Measurements from ENCODE around the gene RTN4R. TPM values are rescaled to one million over a fixed set of nuclear protein-coding genes. Genes with fewer than 3 reads are reported as not detected.

RTN4R gene
- polyA plus RNA-seq, 2 donors, result 1.9 to 2.5 TPM

DNA sequence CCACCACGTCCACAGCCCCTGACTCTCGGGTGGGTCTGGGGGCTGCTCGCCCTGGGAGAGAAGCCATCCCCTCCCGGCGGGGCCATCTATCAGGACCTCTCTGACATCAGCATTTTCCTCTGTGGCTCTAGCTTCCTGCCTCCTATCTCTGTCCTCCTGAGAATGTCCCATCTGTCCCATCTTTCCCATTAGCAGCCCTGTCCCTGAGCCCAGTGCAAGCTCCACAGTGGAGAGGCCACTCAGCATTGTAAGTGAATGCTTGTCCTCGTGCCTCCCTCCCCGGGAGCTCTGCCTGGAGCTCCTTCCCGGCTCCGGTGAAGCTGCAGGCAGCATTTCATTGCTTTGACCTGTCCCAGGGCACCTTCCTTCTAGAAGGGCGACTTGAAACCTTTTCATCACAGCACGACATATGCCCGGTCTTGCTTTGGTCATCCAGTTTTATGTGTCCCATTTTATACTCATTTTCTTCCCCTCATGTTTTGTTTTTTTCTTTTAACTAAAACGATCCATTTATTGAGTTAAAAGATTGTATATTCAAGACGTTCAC lies 49.7 kb downstream of the RTN4R start:
- no peak overlapping the region for H3K27ac ChIP-seq (ENCODE audit: low read depth in 2 of 2, low read length in 1 of 2)
- H3K4me1 ChIP-seq (ENCODE audit: control insufficient read depth in 2 of 2, insufficient read depth in 2 of 2, low read length in 1 of 2), result peaks cover 0 to 5% of the 10 kb centered on the region in 2 donors
- 70 to 76% methylated on average over 14 of the region's 14 CpGs for WGBS, 2 donors
- no peaks in the 10 kb centered on the region for H3K36me3 ChIP-seq (ENCODE audit: control insufficient read depth in 2 of 2, insufficient read depth in 2 of 2, low read length in 1 of 2)
- H3K4me3 ChIP-seq (ENCODE audit: low read depth in 1 of 2, low read length in 2 of 2), result no peak overlapping the region
- H3K9me3 ChIP-seq (ENCODE audit: control insufficient read depth in 2 of 2, insufficient read depth in 1 of 2, low read depth in 1 of 2, low read length in 1 of 2), result no peaks in the 10 kb centered on the region
- no peaks in the 10 kb centered on the region for H3K27me3 ChIP-seq (ENCODE audit: control insufficient read depth in 1 of 2, insufficient read depth in 2 of 2, low read length in 2 of 2)

DNA sequence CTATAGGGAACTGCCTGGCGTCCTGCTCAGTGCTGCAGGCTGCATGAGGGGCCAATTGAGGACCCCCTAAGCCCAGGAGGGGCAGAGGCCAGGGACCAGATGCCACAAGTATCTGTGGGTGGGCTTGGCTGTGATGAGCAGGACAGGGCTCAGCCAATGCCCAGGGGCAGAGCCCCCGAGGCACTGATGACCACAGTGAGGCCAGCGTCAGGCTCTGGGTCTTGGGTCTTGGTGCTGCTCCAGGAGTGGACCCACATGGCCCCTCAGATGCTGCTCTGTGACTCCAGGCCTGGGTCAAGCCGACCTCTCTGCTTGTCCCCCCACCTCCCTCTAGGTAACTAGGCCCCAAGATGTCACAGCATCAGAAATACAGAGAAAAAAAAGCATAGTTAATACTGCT lies 50.6 kb downstream of the RTN4R start:
- peaks cover 0 to 5% of the 10 kb centered on the region in 2 donors for H3K4me1 ChIP-seq (ENCODE audit: control insufficient read depth in 2 of 2, insufficient read depth in 2 of 2, low read length in 1 of 2)
- H3K27ac ChIP-seq (ENCODE audit: low read depth in 2 of 2, low read length in 1 of 2), result no peak overlapping the region
- WGBS, 2 donors, result 63 to 65% methylated on average over 4 of the region's 4 CpGs
- no peaks in the 10 kb centered on the region for H3K27me3 ChIP-seq (ENCODE audit: control insufficient read depth in 1 of 2, insufficient read depth in 2 of 2, low read length in 2 of 2)
- H3K36me3 ChIP-seq (ENCODE audit: control insufficient read depth in 2 of 2, insufficient read depth in 2 of 2, low read length in 1 of 2), result no peaks in the 10 kb centered on the region
- no peak overlapping the region for H3K4me3 ChIP-seq (ENCODE audit: low read depth in 1 of 2, low read length in 2 of 2)
- H3K9me3 ChIP-seq (ENCODE audit: control insufficient read depth in 2 of 2, insufficient read depth in 1 of 2, low read depth in 1 of 2, low read length in 1 of 2), result no peaks in the 10 kb centered on the region

DNA sequence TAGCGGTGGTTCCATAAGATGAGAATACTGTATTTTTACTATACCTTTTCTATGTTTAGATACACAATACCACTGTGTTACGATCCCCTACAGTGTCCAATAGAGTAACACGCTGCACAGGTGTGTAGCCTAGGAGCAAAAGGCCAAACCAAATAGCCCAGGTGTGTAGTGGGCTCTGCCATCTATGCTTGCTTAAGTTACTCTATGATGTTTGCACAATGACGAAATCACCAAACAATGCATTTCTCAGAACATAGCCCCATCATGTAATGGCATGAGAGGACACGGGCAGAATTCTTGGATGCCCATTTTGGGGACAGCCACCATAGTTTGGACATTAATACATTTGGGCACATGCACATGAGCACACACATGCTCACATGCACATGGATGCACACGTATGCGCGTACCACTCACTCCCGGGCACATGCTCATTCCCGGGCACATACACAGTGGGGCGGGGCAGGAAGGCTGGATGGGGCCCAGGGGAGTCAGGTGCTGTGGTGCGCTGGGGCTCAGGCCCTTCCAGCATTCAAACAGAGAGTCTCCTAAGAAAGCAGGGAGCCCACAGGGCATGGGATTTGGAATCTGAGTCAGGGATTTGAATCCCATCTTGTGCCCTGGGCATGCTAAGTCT lies 51.1 kb downstream of the RTN4R start:
- 60 to 64% methylated on average over 12 of the region's 12 CpGs for WGBS, 2 donors
- Histone ChIP-seq H3K4me1 (ENCODE audit: control insufficient read depth in 2 of 2, insufficient read depth in 2 of 2, low read length in 1 of 2) (peaks cover 0 to 9% of the 10 kb centered on the region in 2 donors), H3K4me3 (ENCODE audit: low read depth in 1 of 2, low read length in 2 of 2) (no peak overlapping the region), H3K27ac (ENCODE audit: low read depth in 2 of 2, low read length in 1 of 2) (no peak overlapping the region), H3K9me3 (ENCODE audit: control insufficient read depth in 2 of 2, insufficient read depth in 1 of 2, low read depth in 1 of 2, low read length in 1 of 2) (no peaks in the 10 kb centered on the region), H3K36me3 (ENCODE audit: control insufficient read depth in 2 of 2, insufficient read depth in 2 of 2, low read length in 1 of 2) (no peaks in the 10 kb centered on the region), H3K27me3 (ENCODE audit: control insufficient read depth in 1 of 2, insufficient read depth in 2 of 2, low read length in 2 of 2) (no peaks in the 10 kb centered on the region)

DNA sequence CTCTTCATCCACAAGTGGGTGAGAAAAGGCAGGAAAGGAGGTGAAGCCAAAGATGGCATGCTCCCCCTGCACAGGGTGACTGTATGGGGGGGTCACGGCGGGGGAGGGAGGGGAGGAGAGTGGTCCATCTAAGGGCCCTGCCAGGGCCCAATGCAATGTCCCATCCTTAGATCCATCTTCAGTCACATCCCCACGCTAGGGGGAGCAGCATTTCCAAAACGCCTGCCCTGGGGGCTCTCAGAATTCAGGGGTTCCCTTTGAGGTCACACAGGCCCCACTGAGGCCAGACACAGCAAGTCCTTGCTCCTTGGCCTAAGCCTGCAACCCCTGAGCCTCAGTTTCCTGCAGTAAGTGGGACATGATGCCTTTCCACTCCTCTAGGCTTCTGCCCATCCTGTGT lies 52.4 kb downstream of the RTN4R start:
- Histone ChIP-seq H3K27ac (ENCODE audit: low read depth in 2 of 2, low read length in 1 of 2) (no peak overlapping the region), H3K9me3 (ENCODE audit: control insufficient read depth in 2 of 2, insufficient read depth in 1 of 2, low read depth in 1 of 2, low read length in 1 of 2) (no peaks in the 10 kb centered on the region), H3K4me1 (ENCODE audit: control insufficient read depth in 2 of 2, insufficient read depth in 2 of 2, low read length in 1 of 2) (peaks cover 0 to 9% of the 10 kb centered on the region in 2 donors), H3K36me3 (ENCODE audit: control insufficient read depth in 2 of 2, insufficient read depth in 2 of 2, low read length in 1 of 2) (no peaks in the 10 kb centered on the region), H3K4me3 (ENCODE audit: low read depth in 1 of 2, low read length in 2 of 2) (no peak overlapping the region), H3K27me3 (ENCODE audit: control insufficient read depth in 1 of 2, insufficient read depth in 2 of 2, low read length in 2 of 2) (no peaks in the 10 kb centered on the region)
- WGBS, 2 donors, result 81 to 82% methylated on average over 4 of the region's 4 CpGs

DNA sequence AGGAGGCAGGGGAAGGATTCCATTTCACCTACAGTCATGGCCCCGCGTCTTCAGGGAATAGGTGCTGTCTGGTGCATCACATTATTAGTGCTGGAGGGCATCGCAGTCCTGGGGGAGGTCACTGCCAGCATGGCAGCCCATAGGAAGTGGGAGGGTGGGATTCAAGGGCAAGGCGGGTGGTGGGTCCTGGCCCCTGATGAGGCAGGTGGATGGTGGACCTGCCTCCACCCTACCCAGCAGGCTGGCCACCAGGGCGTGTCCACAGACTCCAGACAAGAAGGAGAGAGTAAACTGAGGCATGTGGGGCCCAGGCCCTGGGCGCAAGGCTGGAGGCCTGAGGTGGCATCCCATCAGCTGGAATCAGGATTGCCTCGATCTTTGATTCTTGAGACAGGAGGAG lies 53.3 kb downstream of the RTN4R start:
- Histone ChIP-seq H3K36me3 (ENCODE audit: control insufficient read depth in 2 of 2, insufficient read depth in 2 of 2, low read length in 1 of 2) (no peaks in the 10 kb centered on the region), H3K27me3 (ENCODE audit: control insufficient read depth in 1 of 2, insufficient read depth in 2 of 2, low read length in 2 of 2) (no peaks in the 10 kb centered on the region), H3K27ac (ENCODE audit: low read depth in 2 of 2, low read length in 1 of 2) (no peak overlapping the region), H3K4me3 (ENCODE audit: low read depth in 1 of 2, low read length in 2 of 2) (no peak overlapping the region), H3K4me1 (ENCODE audit: control insufficient read depth in 2 of 2, insufficient read depth in 2 of 2, low read length in 1 of 2) (peaks cover 0 to 5% of the 10 kb centered on the region in 2 donors), H3K9me3 (ENCODE audit: control insufficient read depth in 2 of 2, insufficient read depth in 1 of 2, low read depth in 1 of 2, low read length in 1 of 2) (no peaks in the 10 kb centered on the region)
- 90% methylated on average over 7 of the region's 7 CpGs for WGBS, 2 donors

DNA sequence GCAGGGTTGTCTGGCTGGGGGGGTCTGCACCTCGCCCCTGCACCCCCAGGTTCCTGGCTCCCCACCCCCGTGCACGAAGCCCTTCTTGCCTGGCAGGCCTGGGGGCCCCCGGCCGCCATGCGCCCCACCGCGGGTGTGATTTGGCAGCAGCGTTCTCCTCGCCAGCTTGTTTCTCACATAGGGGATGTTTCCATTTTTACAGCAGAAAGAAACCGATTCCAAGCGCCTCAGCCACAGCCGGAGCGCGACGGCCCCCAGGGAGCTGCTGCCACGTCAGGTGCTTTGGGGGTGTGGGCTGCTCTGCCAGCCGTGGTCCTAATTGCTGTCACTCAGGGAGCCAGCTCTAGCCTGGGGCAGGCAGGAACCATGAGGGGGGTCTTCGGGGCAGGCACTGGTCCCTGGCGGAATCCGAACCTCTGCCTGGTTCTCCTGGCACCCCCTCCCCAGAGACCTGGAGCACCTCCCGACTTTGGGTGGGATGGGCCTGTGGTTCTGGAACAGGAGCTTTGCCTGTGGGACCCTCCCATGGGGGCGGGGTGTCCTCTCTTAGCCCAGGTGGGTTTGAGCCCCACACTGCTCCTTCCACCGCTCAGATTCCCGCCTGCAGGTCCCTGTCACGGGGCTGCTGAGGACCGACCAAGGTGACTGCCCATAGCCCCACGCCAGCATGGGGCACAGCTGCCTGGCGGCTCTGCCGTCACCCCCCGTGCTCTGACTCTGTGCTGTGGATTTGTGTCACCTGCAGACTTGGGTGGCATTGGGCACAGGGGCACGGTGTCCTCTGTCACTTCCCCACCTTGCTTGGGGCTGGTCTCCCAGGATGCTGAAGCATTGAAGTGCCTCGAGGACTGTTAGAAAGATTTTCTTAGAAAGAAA lies 54.0 kb downstream of the RTN4R start:
- Histone ChIP-seq H3K4me1 (ENCODE audit: control insufficient read depth in 2 of 2, insufficient read depth in 2 of 2, low read length in 1 of 2) (peaks cover 0 to 5% of the 10 kb centered on the region in 2 donors), H3K27ac (ENCODE audit: low read depth in 2 of 2, low read length in 1 of 2) (no peak overlapping the region), H3K4me3 (ENCODE audit: low read depth in 1 of 2, low read length in 2 of 2) (no peak overlapping the region), H3K36me3 (ENCODE audit: control insufficient read depth in 2 of 2, insufficient read depth in 2 of 2, low read length in 1 of 2) (no peaks in the 10 kb centered on the region), H3K9me3 (ENCODE audit: control insufficient read depth in 2 of 2, insufficient read depth in 1 of 2, low read depth in 1 of 2, low read length in 1 of 2) (no peaks in the 10 kb centered on the region), H3K27me3 (ENCODE audit: control insufficient read depth in 1 of 2, insufficient read depth in 2 of 2, low read length in 2 of 2) (no peaks in the 10 kb centered on the region)
- 72 to 77% methylated on average over 33 of the region's 33 CpGs for WGBS, 2 donors

DNA sequence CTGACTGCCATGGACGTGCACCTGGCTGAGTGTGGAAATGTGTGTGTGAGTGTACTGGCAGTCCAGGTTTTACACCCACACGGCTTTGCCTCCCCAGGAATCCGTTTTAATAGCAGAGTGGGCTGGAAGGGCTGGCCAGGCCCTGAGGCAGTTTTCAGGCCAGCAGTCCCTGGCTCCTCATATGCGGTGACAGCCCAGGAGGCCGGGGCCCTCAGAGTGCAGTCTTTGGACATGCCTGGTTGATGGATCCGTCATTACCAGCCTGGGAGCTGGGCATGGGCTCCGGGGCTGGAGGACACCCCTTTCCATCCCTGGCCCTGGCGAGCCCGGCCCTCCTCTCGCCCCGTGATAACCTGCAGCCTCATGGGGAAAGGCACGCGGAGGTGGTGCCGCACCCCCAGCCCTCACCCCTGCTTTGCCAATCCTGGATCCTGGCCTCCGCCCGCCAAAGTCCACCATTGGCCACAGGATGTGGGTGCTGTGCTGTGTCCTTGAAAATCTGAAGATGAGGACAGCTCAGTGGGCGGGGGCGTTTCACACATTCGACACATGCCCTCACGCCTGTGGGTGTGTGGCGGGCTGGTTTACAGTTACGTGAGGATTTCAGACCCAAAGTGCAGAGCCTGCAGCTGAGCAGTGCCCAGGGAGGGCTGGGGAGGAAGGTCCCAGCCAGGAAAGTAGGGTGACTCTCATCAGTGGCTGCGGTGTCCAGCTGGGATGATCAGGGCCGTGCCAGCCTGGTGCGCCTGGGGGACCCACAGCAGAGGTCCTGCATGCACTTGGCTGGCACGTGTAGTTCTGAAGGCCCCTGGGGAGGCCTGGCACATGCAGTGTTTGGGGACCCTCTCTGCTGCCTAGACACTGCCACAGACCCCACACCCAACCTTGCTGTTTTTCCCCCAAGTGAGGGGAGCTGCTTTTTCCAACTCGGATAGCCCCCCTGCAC lies 55.1 kb downstream of the RTN4R start:
- Histone ChIP-seq H3K4me1 (ENCODE audit: control insufficient read depth in 2 of 2, insufficient read depth in 2 of 2, low read length in 1 of 2) (peaks cover 2 to 7% of the 10 kb centered on the region in 2 donors), H3K4me3 (ENCODE audit: low read depth in 1 of 2, low read length in 2 of 2) (no peak overlapping the region), H3K9me3 (ENCODE audit: control insufficient read depth in 2 of 2, insufficient read depth in 1 of 2, low read depth in 1 of 2, low read length in 1 of 2) (no peaks in the 10 kb centered on the region), H3K36me3 (ENCODE audit: control insufficient read depth in 2 of 2, insufficient read depth in 2 of 2, low read length in 1 of 2) (no peaks in the 10 kb centered on the region), H3K27me3 (ENCODE audit: control insufficient read depth in 1 of 2, insufficient read depth in 2 of 2, low read length in 2 of 2) (no peaks in the 10 kb centered on the region), H3K27ac (ENCODE audit: low read depth in 2 of 2, low read length in 1 of 2) (no peak overlapping the region)
- 66 to 71% methylated on average over 25 to 27 of the region's 27 CpGs for WGBS, 2 donors

DNA sequence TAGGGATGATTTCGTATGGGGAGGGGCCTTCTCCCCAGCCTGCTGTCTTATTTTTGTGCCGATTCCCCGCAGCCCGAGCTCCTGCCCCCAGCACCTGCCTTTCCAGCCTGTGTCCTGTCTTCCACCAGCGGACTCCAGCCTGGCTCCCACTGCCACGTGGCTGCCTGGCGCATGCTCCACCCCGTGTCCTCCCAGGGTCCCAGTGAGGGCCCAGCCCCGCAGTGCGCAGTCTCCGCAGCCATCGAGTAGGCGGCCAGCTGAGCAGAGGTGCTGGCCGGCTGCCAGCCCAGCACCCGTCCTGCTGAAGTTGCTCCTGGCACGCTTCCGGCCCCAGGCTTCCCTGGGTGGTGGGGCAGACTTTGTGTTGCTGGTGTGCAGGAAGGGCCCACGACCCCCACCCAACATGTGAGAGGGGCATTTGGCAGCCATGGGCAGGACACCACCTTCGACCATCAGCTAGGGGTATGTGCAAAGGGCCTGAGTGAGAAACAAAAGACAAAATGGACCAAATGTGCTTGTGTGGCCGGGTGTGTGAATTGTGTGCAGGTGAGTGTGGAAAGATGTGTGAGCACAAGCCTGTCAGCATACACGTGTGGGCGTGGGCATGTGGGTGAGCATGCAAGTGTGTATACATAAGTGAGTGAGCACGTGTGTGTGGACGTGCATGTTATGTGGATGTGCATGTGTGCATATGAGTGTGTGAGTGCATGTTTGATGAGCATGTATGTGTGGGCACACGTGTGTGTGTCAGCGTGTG lies 55.9 kb downstream of the RTN4R start:
- Histone ChIP-seq H3K27me3 (ENCODE audit: control insufficient read depth in 1 of 2, insufficient read depth in 2 of 2, low read length in 2 of 2) (no peaks in the 10 kb centered on the region), H3K9me3 (ENCODE audit: control insufficient read depth in 2 of 2, insufficient read depth in 1 of 2, low read depth in 1 of 2, low read length in 1 of 2) (no peaks in the 10 kb centered on the region), H3K27ac (ENCODE audit: low read depth in 2 of 2, low read length in 1 of 2) (no peak overlapping the region), H3K36me3 (ENCODE audit: control insufficient read depth in 2 of 2, insufficient read depth in 2 of 2, low read length in 1 of 2) (no peaks in the 10 kb centered on the region), H3K4me1 (ENCODE audit: control insufficient read depth in 2 of 2, insufficient read depth in 2 of 2, low read length in 1 of 2) (peaks cover 3 to 16% of the 10 kb centered on the region in 2 donors), H3K4me3 (ENCODE audit: low read depth in 1 of 2, low read length in 2 of 2) (no peak overlapping the region)
- 47 to 61% methylated on average over 26 of the region's 26 CpGs for WGBS, 2 donors

Measured in esophagus (tissue), 2 donors.